Measurements from ENCODE around the gene SOS2.

The SOS2 gene

GRCh38 chr14:50068496-50068895 is 162.9 kb downstream of the SOS2 start:
- H3K4me3 ChIP-seq (ENCODE audit: low read depth, low read length), result no peak overlapping the region
- TF ChIP-seq CTCF (IDR thresholded peaks at IDR 0.05; ENCODE audit: borderline replicate concordance, insufficient read depth, low read depth, low read length), result no peak

DNA sequence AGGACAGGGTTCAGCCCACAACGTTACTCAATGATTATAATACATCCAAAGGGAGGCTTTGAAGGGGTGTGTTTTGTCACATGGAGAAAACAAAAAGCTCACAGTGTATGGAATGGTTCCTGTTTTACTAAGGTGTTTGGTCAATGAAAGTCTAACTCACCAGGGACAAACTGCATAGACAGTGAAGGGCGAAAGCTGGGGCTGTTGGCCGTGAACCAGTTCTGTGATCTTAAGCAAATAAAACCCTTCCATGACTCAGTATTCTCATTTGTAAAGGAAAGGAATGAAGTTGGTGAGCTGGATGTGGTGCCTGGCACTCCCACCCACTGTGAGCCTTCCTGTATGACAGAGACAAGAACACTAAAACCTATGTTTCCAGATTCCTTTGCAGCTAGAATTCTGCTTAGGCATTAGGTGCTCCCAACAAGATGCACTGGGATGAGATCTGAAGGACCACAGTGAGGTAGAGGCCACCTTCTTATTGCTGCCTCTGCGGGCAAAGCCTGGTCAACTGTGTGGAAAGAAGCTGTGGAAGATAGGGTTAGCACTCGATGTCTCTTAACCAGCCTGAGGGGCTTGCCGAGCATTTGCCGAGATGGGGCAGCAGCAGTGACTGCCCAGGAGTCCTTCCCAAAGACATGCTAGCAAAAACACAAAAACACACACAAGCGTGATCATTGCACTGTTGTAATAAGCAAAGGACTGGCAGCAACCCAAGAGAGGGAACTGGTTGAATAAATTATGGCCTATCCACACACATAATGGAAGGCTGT is 163.5 kb downstream of the SOS2 start:
- TF ChIP-seq CTCF (IDR thresholded peaks at IDR 0.05; ENCODE audit: borderline replicate concordance, insufficient read depth, low read depth, low read length), result no peak
- H3K4me3 ChIP-seq (ENCODE audit: low read depth, low read length), result no peak overlapping the region
